Central memory CD8-positive, alpha-beta T cell (primary cell): ENCODE data around the gene KCNQ2.

Experiments used
- ATAC-seq: fragments of 150-1000 bp; cut with Tn5 transposase; replicated peaks from 2 replicates; pipeline ENCODE4 v1.10.0; 2022; ENCODE audit warnings: mild to moderate bottlenecking, moderate FRiP score, moderate number of reproducible peaks; ENCODE audit not compliant: poor library complexity, severe bottlenecking; ENCODE audit errors: extremely low read depth
- DNase-seq, 2 donors: peaks; one replicate each; pipeline ENCODE4 v3.0.0; 2021; ENCODE audit warnings: low spot score in 2 of 2
- H3K27ac Mint-ChIP-seq: one replicate; pipeline ENCODE4 v1.8.0; 2022; ENCODE audit warnings: low read depth, mild to moderate bottlenecking, moderate library complexity, mixed read lengths
- H3K27me3 Mint-ChIP-seq: one replicate; pipeline ENCODE4 v1.8.0; 2022; ENCODE audit warnings: mixed read lengths
- H3K36me3 Mint-ChIP-seq: one replicate; pipeline ENCODE4 v1.8.0; 2022; ENCODE audit warnings: mild to moderate bottlenecking, moderate library complexity, mixed read lengths; ENCODE audit not compliant: insufficient read depth
- H3K4me1 Mint-ChIP-seq: one replicate; pipeline ENCODE4 v1.8.0; 2022; ENCODE audit warnings: mixed read lengths
- H3K4me3 Mint-ChIP-seq: one replicate; pipeline ENCODE4 v1.8.0; 2022; ENCODE audit warnings: mild to moderate bottlenecking, moderate library complexity, mixed read lengths
- H3K9me3 Mint-ChIP-seq: one replicate; pipeline ENCODE4 v1.8.0; 2022; ENCODE audit warnings: mixed read lengths

KCNQ2 gene

DNA sequence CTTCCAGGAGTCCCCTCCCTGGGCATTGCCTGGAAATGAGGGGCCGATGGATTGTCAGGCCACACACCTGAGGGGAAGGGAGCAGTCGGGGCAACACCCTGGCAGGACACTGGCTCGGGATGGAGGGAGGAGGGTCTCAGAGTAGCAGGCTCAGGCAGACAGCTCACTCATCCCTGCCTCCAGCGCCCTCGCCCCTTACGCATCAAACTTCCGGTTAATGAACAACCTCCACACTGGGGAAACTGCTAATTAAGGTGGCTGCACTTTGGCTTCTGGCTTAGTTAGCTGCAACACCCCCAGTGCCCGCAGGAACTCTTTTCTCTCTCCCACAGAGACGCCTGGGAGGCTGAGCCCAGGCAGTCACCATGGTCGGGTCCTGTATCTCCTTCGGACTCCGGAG lies 98.0 kb downstream of the KCNQ2 start:
- Mint-ChIP-seq H3K4me3 (no peak overlapping the region), H3K27me3 (peaks cover 50% of the 10 kb centered on the region), H3K36me3 (no peaks in the 10 kb centered on the region), H3K9me3 (no peaks in the 10 kb centered on the region), H3K27ac (no peak overlapping the region), H3K4me1 (no peaks in the 10 kb centered on the region)
- no peak for DNase-seq
- ATAC-seq, result no peak

GRCh38 chr20:63373996-63374395 lies 98.5 kb downstream of the KCNQ2 start:
- DNase-seq, result no peak
- H3K27ac Mint-ChIP-seq, result no peak overlapping the region
- H3K27me3 Mint-ChIP-seq, result peaks cover 46% of the 10 kb centered on the region
- no peaks in the 10 kb centered on the region for H3K9me3 Mint-ChIP-seq
- no peak for ATAC-seq
- H3K4me3 Mint-ChIP-seq, result no peak overlapping the region
- no peaks in the 10 kb centered on the region for H3K36me3 Mint-ChIP-seq
- no peaks in the 10 kb centered on the region for H3K4me1 Mint-ChIP-seq

GRCh38 chr20:63372971-63373885 lies 99.2 kb downstream of the KCNQ2 start:
- DNase-seq (no peak), ATAC-seq (no peak)
- Mint-ChIP-seq H3K27ac (no peak overlapping the region), H3K9me3 (no peaks in the 10 kb centered on the region), H3K4me3 (no peak overlapping the region), H3K27me3 (peaks cover 39% of the 10 kb centered on the region), H3K4me1 (no peaks in the 10 kb centered on the region), H3K36me3 (no peaks in the 10 kb centered on the region)

GRCh38 chr20:63371291-63371865 lies 101.1 kb downstream of the KCNQ2 start:
- no peaks in the 10 kb centered on the region for H3K4me1 Mint-ChIP-seq
- peaks cover 30% of the 10 kb centered on the region for H3K27me3 Mint-ChIP-seq
- no peaks in the 10 kb centered on the region for H3K9me3 Mint-ChIP-seq
- H3K27ac Mint-ChIP-seq, result no peak overlapping the region
- no peak for ATAC-seq
- no peak for DNase-seq
- H3K36me3 Mint-ChIP-seq, result no peaks in the 10 kb centered on the region
- no peak overlapping the region for H3K4me3 Mint-ChIP-seq

- DNase-seq (no peak), ATAC-seq (no peak)
- Mint-ChIP-seq H3K4me3 (no peak overlapping the region), H3K27ac (no peak overlapping the region), H3K4me1 (no peaks in the 10 kb centered on the region), H3K36me3 (no peaks in the 10 kb centered on the region), H3K9me3 (no peaks in the 10 kb centered on the region), H3K27me3 (peaks cover 30% of the 10 kb centered on the region)
These were observed 101.8 kb downstream of the KCNQ2 start for GRCh38 chr20:63370618-63371187.

DNA sequence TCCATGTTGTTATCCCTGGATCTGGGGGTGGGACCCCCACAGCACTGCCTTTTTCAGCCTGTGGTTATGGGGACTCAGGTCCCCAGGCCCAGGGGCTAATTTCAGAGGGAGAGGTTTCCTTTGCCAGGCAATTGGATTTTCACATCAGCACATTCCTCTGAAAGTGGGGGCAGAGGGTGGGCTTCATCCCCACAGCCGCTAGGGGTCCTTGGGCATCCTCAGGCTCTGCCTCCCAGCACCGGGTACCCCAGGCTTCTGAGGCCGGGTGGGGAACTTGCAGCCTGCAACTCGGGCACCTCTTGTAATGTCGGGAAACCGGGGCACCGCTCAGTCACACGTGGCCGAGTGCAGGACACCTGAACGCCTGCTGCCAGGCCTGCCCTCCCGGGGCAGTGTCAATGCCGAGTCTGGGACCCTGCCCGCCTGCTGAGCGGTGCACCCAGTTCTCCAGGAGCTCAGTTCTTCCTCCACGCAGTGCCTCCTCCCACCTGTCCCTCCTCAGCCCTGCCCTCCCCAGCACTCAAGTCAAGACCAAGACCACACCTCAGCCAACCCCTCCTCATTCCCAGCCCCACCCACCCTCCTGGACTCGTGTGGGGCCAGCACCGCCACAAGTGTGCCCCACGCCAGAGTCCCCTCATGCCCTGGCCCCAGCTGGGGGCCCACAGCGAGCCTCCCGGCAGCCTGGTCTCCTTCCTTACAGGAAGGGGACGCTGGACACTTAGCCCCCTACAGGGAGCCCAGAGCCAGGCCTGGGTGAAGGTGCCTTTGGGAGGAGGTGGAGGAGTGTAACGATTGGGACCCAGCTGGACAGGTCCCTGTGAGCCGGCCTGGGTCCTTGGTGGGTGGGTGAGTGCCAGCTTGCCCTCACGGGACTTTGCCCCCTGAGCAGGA lies 102.5 kb downstream of the KCNQ2 start:
- no peaks in the 10 kb centered on the region for H3K9me3 Mint-ChIP-seq
- DNase-seq, result no peak
- no peaks in the 10 kb centered on the region for H3K36me3 Mint-ChIP-seq
- no peak overlapping the region for H3K27ac Mint-ChIP-seq
- no peak for ATAC-seq
- H3K4me3 Mint-ChIP-seq, result no peak overlapping the region
- peaks cover 36% of the 10 kb centered on the region for H3K27me3 Mint-ChIP-seq
- no peaks in the 10 kb centered on the region for H3K4me1 Mint-ChIP-seq

DNA sequence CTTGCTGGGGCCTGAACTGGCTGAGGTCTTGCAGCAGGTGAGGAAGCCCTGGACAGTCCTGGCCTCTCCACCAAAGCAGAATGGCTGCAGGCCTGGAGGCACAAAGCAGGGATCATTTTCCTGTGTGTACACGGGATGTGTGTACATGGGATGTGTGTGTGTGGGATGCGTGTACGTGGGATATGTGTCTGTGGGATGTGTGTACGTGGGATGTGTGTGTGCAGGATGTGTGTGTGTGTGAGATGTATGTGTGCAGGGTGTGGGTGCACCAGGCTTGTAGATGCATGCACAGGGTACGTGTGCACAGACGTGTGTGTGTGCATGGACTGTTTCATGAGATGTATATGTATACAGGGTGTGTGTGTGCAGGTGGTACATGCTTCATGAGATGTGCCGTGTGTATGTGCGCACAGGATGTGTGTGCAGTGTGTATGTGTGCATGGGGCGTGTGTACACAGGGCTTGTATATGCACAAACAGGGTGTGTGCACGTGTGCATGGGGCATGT lies 103.4 kb downstream of the KCNQ2 start:
- Mint-ChIP-seq H3K27ac (no peak overlapping the region), H3K27me3 (peaks cover 39% of the 10 kb centered on the region), H3K4me3 (no peak overlapping the region), H3K9me3 (no peaks in the 10 kb centered on the region), H3K4me1 (no peaks in the 10 kb centered on the region), H3K36me3 (peaks cover 2% of the 10 kb centered on the region)
- DNase-seq, result no peak
- no peak for ATAC-seq

DNA sequence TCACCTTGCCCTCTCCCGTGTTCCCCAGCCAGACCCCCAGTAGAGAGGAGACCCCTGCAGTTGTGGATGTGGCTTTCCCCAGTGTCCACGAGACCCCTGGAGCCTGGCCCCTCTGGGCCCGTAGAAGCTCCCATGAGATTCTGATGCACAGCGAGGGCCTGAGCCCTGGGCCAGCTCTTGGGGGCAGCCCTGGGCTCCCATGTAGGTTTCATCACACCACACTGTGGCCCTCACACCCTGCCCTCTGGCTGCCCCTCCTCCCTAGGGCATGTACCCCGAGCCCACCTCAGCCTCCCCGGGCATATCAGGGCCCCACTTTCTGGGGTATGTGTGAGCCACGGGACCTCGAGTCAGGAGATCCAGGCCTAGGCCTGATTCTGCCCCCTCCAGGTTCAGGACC lies 104.3 kb downstream of the KCNQ2 start:
- no peak for ATAC-seq
- Mint-ChIP-seq H3K4me3 (no peak overlapping the region), H3K36me3 (peaks cover 2% of the 10 kb centered on the region), H3K27ac (no peak overlapping the region), H3K9me3 (no peaks in the 10 kb centered on the region), H3K27me3 (peaks cover 41% of the 10 kb centered on the region), H3K4me1 (no peaks in the 10 kb centered on the region)
- DNase-seq, result no peak

- Mint-ChIP-seq H3K4me3 (no peak overlapping the region), H3K9me3 (no peaks in the 10 kb centered on the region), H3K27ac (no peak overlapping the region), H3K36me3 (peaks cover 2% of the 10 kb centered on the region), H3K27me3 (peaks cover 41% of the 10 kb centered on the region), H3K4me1 (peaks cover 2% of the 10 kb centered on the region)
- ATAC-seq (no peak), DNase-seq (no peak)
These were observed 104.9 kb downstream of the KCNQ2 start for GRCh38 chr20:63367446-63368055.

DNA sequence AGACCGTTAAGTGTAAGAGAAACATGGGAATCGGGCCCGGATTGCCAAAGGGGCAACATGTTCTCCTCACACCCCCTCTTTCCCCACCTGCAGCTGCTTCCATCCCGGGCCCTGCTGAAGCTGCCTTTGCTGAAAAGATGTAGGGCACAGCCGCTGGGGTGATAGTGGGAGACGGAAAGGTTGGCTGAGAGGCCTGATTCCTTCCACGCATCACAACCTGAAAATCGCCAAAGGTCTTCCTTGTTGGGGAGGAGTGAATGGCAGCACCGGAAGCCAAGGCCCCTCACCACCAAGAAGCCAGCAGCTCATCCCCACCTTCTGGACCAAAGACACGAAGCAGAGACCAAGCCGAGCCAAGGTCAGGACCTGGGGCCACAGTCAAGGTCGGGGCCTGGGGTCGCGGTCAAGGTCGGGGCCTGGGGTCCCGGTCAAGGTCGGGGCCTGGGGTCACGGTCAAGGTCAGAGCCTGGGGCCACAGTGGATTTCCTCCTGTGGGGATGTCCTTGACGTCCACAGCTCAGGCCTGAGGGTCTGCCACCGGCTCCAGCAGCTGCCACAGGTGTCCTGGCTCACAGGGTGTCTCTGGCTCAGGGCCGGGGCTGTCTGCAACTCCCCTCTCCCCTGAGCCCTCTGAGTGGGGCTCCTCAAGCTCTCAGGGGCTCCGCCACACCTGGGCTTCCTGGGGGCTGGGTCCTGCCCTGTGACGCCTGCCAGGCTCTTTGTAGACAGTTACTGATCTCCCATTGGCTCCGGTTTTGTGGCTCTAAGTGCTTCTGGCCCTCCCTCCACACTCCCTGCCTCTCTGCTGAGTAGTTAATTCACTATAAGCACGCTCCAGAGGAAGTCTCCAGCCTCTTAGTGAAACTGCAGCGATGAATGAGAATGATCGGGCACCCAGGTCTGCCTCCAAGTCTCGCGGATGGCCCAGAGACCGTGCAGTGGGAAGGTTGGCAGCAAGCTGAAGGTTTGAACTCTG lies 105.8 kb downstream of the KCNQ2 start:
- Mint-ChIP-seq H3K36me3 (peaks cover 4% of the 10 kb centered on the region), H3K27ac (no peak overlapping the region), H3K9me3 (no peaks in the 10 kb centered on the region), H3K4me3 (no peak overlapping the region), H3K4me1 (peaks cover 5% of the 10 kb centered on the region), H3K27me3 (peaks cover 43% of the 10 kb centered on the region)
- ATAC-seq (no peak), DNase-seq (no peak)
